K562 (cell line): ENCODE results near the gene C4A. TPM values are rescaled to one million over a fixed set of nuclear protein-coding genes. Genes with fewer than 3 reads are reported as not detected.

ENCODE experiments used
- ATAC-seq: fragments of 200-7000 bp; cut with Tn5 transposase; 3 replicates; pipeline ENCODE4 v1.9.1; 2020; ENCODE audit warnings: moderate library complexity
- BruUV-seq: library from RNA; stranded (reverse); fragments of 400-500 nt; replicated peaks from 2 replicates; lab custom pipeline; 2021; lab: Mats Ljungman, UMichigan
- CTCF ChIA-PET: fragments of 300-600 bp; formaldehyde crosslinking; extraction: SDS; loops from one replicate; lab custom pipeline; 2021; ENCODE audit warnings: low intra/inter-chr PET ratio; lab: Yijun Ruan, JAX
- POLR2A ChIA-PET: fragments of 300-600, 350-650 bp; sonication (Branson Sonifier 250); formaldehyde crosslinking; extraction: SDS; loops from one replicate; lab custom pipeline; 2021; ENCODE audit warnings: antibody characterized with exemption, inconsistent platforms; lab: Yijun Ruan, JAX
- DNase-seq, 4 experiments: peaks; one replicate each; pipeline versions ENCODE4 v3.0.0 to v3.0.0-alpha.2; 2011 to 2018; ENCODE audit warnings: low spot score in 3 of 4, mixed read lengths in 3 of 4; ENCODE audit errors: extremely low read depth in 1 of 4
- FAIRE-seq: peaks from 2 replicates; lab custom pipeline; 2011; peaks lifted over from hg19 to GRCh38; lab: Jason Lieb, UNC
- H2AFZ ChIP-seq: 2 replicates; pipeline ENCODE4 v1.6.0; 2011; ENCODE audit warnings: low read depth, low read length, control low read depth, inconsistent platforms
- H3K27ac ChIP-seq: fragments of 200-600 bp; 3 replicates; pipeline ENCODE4 v1.8.0; 2011; ENCODE audit warnings: low read depth, mild to moderate bottlenecking, control low read depth, inconsistent platforms, low read length, moderate library complexity, mixed read lengths; ENCODE audit errors: extremely low read depth
- H3K27me3 ChIP-seq, 2 experiments: fragments of 300-600 bp in 1 of 2; 2 replicates in 1 of 2; 3 replicates in 1 of 2; pipeline versions ENCODE4 v1.6.0 to v1.8.0; 2011; ENCODE audit warnings: inconsistent platforms in 2 of 2, low read length in 2 of 2, mild to moderate bottlenecking in 1 of 2, mixed read lengths in 1 of 2, moderate library complexity in 1 of 2; ENCODE audit not compliant: control insufficient read depth in 2 of 2, insufficient read depth in 2 of 2
- H3K36me3 ChIP-seq: fragments of 300-600 bp; 3 replicates; pipeline ENCODE4 v1.8.0; 2011; ENCODE audit warnings: mild to moderate bottlenecking, low read length, inconsistent platforms; ENCODE audit not compliant: control insufficient read depth, insufficient read depth
- H3K4me1 ChIP-seq, 2 experiments: fragments of 200-600 bp in 1 of 2; replicated peaks in 1 of 2; 2 replicates in 1 of 2; 3 replicates in 1 of 2; pipeline versions ENCODE4 v1.5.1 to v1.8.0; 2011; ENCODE audit warnings: inconsistent platforms in 2 of 2, low read length in 2 of 2, mild to moderate bottlenecking in 1 of 2, mixed read lengths in 1 of 2, moderate library complexity in 1 of 2; ENCODE audit not compliant: control insufficient read depth in 2 of 2, insufficient read depth in 2 of 2
- H3K4me2 ChIP-seq: 2 replicates; pipeline ENCODE4 v1.6.1; 2011; ENCODE audit warnings: low read length, control low read depth, inconsistent platforms, mixed read lengths; ENCODE audit not compliant: insufficient read depth
- H3K4me3 ChIP-seq: fragments of 200-600 bp; sonication (generic), shearing (Covaris generic); 2 replicates; pipeline ENCODE4 v1.5.1; 2016; ENCODE audit warnings: control low read depth, inconsistent platforms
- H3K79me2 ChIP-seq: fragments of 200-600 bp; 3 replicates; pipeline ENCODE4 v1.8.0; 2011; ENCODE audit warnings: low read length, inconsistent platforms; ENCODE audit not compliant: control insufficient read depth, insufficient read depth
- H3K9ac ChIP-seq, 2 experiments: 2 replicates each; pipeline versions ENCODE4 v1.6.0 to v1.6.1; 2011; ENCODE audit warnings: low read depth in 2 of 2, low read length in 2 of 2, control low read depth in 1 of 2, inconsistent platforms in 1 of 2, mild to moderate bottlenecking in 1 of 2, mixed read lengths in 1 of 2; ENCODE audit not compliant: insufficient read depth in 1 of 2
- H3K9me1 ChIP-seq: one replicate; pipeline ENCODE4 v1.6.0; 2011; ENCODE audit warnings: inconsistent platforms, mild to moderate bottlenecking, low read length, moderate library complexity; ENCODE audit not compliant: control insufficient read depth, insufficient read depth
- H3K9me3 ChIP-seq: replicated peaks from 2 replicates; pipeline ENCODE4 v1.5.1; 2011; ENCODE audit warnings: low read depth, low read length, inconsistent platforms; ENCODE audit not compliant: control insufficient read depth, insufficient read depth
- H4K20me1 ChIP-seq: replicated peaks from 2 replicates; pipeline ENCODE4 v1.6.1; 2011; ENCODE audit warnings: low read length, inconsistent platforms, mixed read lengths; ENCODE audit not compliant: control insufficient read depth, insufficient read depth
- BRF1 ChIP-seq: IDR thresholded peaks from 3 replicates; pipeline ENCODE4 v1.6.1; 2011; ENCODE audit warnings: borderline replicate concordance, mild to moderate bottlenecking; ENCODE audit not compliant: insufficient read length; ENCODE audit errors: extremely low read depth
- HDAC1 ChIP-seq, 2 experiments: fragments of 450-650 bp; IDR thresholded peaks; 2 replicates each; pipeline ENCODE4 v1.6.1; 2016 to 2017; ENCODE audit warnings: inconsistent platforms in 1 of 2, mild to moderate bottlenecking in 1 of 2, moderate library complexity in 1 of 2
- JUND ChIP-seq, 2 experiments: IDR thresholded peaks; 2 replicates in 1 of 2; 3 replicates in 1 of 2; pipeline ENCODE4 v1.6.1; 2011; ENCODE audit warnings: borderline replicate concordance in 2 of 2, low read depth in 2 of 2, low read length in 2 of 2, improper control_type of control experiment in 1 of 2, missing biosample characterization in 1 of 2, missing genetic modification characterization in 1 of 2, missing genetic modification reagents in 1 of 2
- PTRF ChIP-seq: fragments of 450-650 bp; IDR thresholded peaks from 2 replicates; pipeline ENCODE4 v1.6.1; 2016; ENCODE audit warnings: mild to moderate bottlenecking, missing genetic modification characterization, missing compliant biosample characterization
- PURB ChIP-seq: sonication (generic); formaldehyde crosslinking; IDR thresholded peaks from 2 replicates; pipeline ENCODE4 v1.9.0; 2021; ENCODE audit warnings: low read depth, mild to moderate bottlenecking, missing genetic modification reagents
- WGBS: fragments of 100-300 bp; shearing (Covaris generic); methylation state at CpG from one replicate; pipeline ENCODE4 v1.1.6; 2016; ENCODE audit warnings: low coverage, mixed read lengths; ENCODE audit not compliant: insufficient coverage; ENCODE audit errors: missing lambda C conversion rate; 5-methylcytosine and 5-hydroxymethylcytosine counted together
- in situ Hi-C: fragments of 300-500 bp; cut with MboI; formaldehyde crosslinking; loops from 4 replicates; pipeline ENCODE4 v1.15.0; 2018; ENCODE audit warnings: inconsistent platforms, mixed read lengths
- intact Hi-C: fragments of 100-400 bp; cut with micrococcal nuclease; formaldehyde crosslinking; loops from 2 replicates; pipeline ENCODE4 v1.14.2; 2022
- polyA plus RNA-seq, 8 experiments: library from polyadenylated mRNA; depleted of rRNA in 4 of 8; stranded (reverse) in 5 of 8; unstranded in 3 of 8; fragments of >200 nt; fragmentation: Nextera tagmentation in 2 of 8; fragmentation: Illumina TruSeq in 1 of 8; extraction: Ambion mirVana in 2 of 8; extraction: Trizol in 1 of 8; gene quantifications; 2 replicates each; pipeline versions ENCODE4 v1.2.1 to v1.2.3, GENCODE V29; 2011 to 2014; ENCODE audit warnings: inconsistent platforms in 1 of 8, missing spikeins in 1 of 8
- total RNA-seq, 7 experiments: library from RNA; depleted of rRNA in 6 of 7; stranded (reverse); fragments of >200 nt in 6 of 7; fragmentation: Illumina TruSeq in 2 of 7; extraction: Trizol in 2 of 7; gene quantifications; 2 replicates each; pipeline versions ENCODE4 v1.2.1 to v1.2.3, GENCODE V29; 2011 to 2021; ENCODE audit warnings: low replicate concordance in 1 of 7

C4A gene
- total and polyA plus RNA-seq, 9 of the 15 experiments (the other 6 are each of a cell fraction or from before 2014, with no cell fraction given) = 0.27 to 7.6 (median 5.0) TPM

DNA sequence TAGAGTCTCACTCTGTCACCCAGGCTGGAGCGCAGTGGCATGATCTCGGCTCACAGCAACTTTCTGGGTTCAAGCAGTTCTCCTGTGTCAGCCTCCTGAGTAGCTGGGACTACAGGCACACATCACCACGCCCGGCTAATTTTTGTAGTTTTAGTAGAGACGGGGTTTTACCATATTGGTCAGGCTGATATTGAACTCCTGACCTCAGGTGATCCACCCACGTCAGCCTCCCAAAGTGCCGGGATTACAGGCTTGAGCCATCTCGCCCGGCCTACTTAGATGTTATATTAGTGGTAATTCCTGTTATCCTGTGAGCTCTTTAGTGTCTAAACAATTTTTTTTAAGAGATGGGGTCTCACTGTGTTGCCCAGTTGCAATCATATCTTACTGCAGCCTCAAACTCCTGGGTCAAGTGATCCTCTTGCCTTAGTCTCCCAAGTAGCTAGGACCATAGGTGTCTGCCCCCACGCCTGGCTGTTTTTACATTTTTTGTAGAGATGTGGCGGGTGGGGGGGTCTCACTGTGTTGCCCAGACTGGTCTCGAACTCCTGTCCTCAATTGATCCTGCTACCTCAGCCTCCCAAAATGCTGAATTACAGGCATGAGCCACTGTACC, 3.9 kb upstream of the C4A start (continued):
- no peak for TF ChIP-seq BRF1
- TF ChIP-seq, all 486 proteins: peak for 7

DNA sequence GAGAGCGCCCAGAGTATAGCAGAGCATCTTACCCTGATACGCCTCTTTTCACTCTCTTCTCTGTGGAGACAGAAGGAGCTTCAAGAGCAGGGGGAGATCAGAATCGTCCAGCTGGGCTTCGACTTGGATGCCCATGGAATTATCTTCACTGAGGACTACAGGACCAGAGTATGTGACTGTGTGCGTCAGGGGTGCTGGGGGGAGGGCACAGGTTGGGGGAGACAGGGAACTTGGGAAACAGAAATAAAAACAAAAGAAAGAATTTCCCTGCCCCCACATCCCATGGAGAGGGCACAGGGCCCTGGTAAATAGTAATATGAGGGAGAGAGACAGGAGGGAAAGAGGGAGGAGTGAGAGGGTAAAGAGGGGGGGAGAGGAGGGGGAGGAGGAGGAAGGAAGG, 3.0 kb upstream of the C4A start:
- H3K9me1 ChIP-seq = no peaks in the 10 kb centered on the region
- no peak overlapping the region for H2AFZ ChIP-seq
- FAIRE-seq = peak; percentile 29
- H3K9ac ChIP-seq = peak overlapping the region; percentile 28 to 77; a peak in 3 of 4 replicates
- ATAC-seq = peak; percentile 35
- ChIA-PET POLR2A (interaction anchor here (1.1 kb wide), 1 partner anchor 26 kb away, joined by 3 read pairs; no protein-coding TSS in a partner anchor), CTCF (no interaction called here)
- no peaks in the 10 kb centered on the region for H3K27me3 ChIP-seq
- TF ChIP-seq PTRF (no peak), JUND (IDR thresholded peaks at IDR 0.05; ENCODE audit: borderline replicate concordance, low read depth, low read length) (0 out of 2 replicates have a peak, but pooled peaks have one; percentile 1), JUND (tag; IDR thresholded peaks at IDR 0.05; ENCODE audit: borderline replicate concordance, low read depth, low read length) (no peak), PURB (CRISPR knock-in tag) (no peak), HDAC1 (IDR thresholded peaks at IDR 0.05) (0 out of 4 replicates have a peak, but pooled peaks of 1 of the 2 experiments have one; percentile 21)
- in situ Hi-C loops (no loop called here), intact Hi-C loops (loop anchor here (10.0 kb wide), 1 partner anchor 244 kb away; the partner anchor contains the start of gene CLIC1)
- BruUV-seq = no TSS peak
- peak overlapping the region; percentile 87 for H3K27ac ChIP-seq
- no peaks in the 10 kb centered on the region for H4K20me1 ChIP-seq
- H3K9me3 ChIP-seq = no peaks in the 10 kb centered on the region
- H3K79me2 ChIP-seq = peaks cover 24% of the 10 kb centered on the region
- peaks cover 18% of the 10 kb centered on the region for H3K36me3 ChIP-seq
- H3K4me1 ChIP-seq = peaks cover 34 to 39% of the 10 kb centered on the region in 2 experiments
- H3K4me3 ChIP-seq = no peak overlapping the region
- WGBS = 53% methylated on average over 5 of the region's 5 CpGs
- H3K4me2 ChIP-seq = peak overlapping the region; percentile 54
- DNase-seq = peak in 1 of 4 experiments; percentile 52
